HepG2 (cell line): ENCODE measurements around the gene AK3.

ENCODE experiments used
- BORCS8-MEF2B ChIP-seq: sonication (generic); formaldehyde crosslinking; IDR thresholded peaks from 2 replicates; pipeline ENCODE4 v1.8.0; 2022; ENCODE audit warnings: mild to moderate bottlenecking, missing genetic modification reagents
- CREB1 ChIP-seq, 2 experiments: fragments of 450-650 bp in 1 of 2; IDR thresholded peaks; 2 replicates each; pipeline ENCODE4 v1.6.1; 2016 to 2017; ENCODE audit warnings: control low read depth in 1 of 2, mild to moderate bottlenecking in 1 of 2, missing compliant biosample characterization in 1 of 2, missing genetic modification characterization in 1 of 2
- CTCF ChIP-seq: sonication (generic); formaldehyde crosslinking; IDR thresholded peaks from 2 replicates; pipeline ENCODE4 v1.5.0; 2020; ENCODE audit warnings: mild to moderate bottlenecking, missing genetic modification reagents, moderate library complexity
- POLR2AphosphoS5 ChIP-seq: IDR thresholded peaks from 2 replicates; pipeline ENCODE4 v1.6.1; 2012; ENCODE audit warnings: low read depth, low read length
- REST ChIP-seq, 2 experiments: IDR thresholded peaks; 2 replicates each; pipeline ENCODE4 v1.6.1; 2011 to 2012; ENCODE audit warnings: low read length in 2 of 2, borderline replicate concordance in 1 of 2, low read depth in 1 of 2, mild to moderate bottlenecking in 1 of 2, moderate library complexity in 1 of 2
- ZFP1 ChIP-seq: IDR thresholded peaks from 2 replicates; pipeline ENCODE4 v1.6.1; 2016

GRCh38 chr9:4725706-4726442 is 15.1 kb downstream of the AK3 start:
- TF ChIP-seq CREB1 (IDR thresholded peaks at IDR 0.05) (no peak), CREB1 (CRISPR knock-in tag; IDR thresholded peaks at IDR 0.05) (no peak), POLR2AphosphoS5 (no peak), REST (IDR thresholded peaks at IDR 0.05; ENCODE audit: borderline replicate concordance in 1 of 2, low read depth in 1 of 2, low read length in 2 of 2) (no peak), CTCF (CRISPR knock-in tag) (no peak), BORCS8-MEF2B (CRISPR knock-in tag) (no peak), ZFP1 (no peak)
